NAMALWA (cell line): ENCODE measurements around the gene COA7.
"Not testable (repeated sequence)": the region's sequence is repeated elsewhere in the genome, so short reads cannot be mapped to it uniquely, and the experiment has no call there.

Source experiments
- DNase-seq: peaks from one replicate; pipeline ENCODE4 v3.0.0-alpha.2; 2015; ENCODE audit warnings: low spot score

The COA7 gene

DNA sequence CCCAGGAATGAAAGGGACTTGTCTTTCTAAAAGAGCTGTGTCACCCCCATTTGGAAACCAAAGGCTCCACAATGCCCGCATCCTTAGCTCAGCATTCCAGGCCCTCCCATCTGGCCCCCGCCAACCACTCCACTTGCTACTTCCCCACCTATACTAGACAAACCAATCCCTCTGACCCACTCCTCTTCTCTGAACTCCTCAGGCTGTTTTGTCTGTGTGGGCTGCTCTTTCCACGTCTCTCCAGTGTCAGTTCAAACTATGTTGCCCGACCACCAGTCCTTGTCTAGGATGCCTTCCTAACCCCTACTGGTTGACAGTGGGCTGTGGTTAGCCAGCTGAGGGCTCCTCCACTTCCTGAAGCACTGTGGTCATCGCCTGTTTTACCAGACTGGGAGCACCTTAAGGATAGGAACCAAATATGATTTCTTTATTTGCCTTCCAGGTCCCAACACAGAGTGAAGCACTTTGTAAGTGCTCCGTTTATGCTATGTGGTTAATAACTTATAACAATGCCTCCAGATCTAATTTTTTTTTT is 8.1 kb upstream of the COA7 start:
- DNase-seq = no peak

DNA sequence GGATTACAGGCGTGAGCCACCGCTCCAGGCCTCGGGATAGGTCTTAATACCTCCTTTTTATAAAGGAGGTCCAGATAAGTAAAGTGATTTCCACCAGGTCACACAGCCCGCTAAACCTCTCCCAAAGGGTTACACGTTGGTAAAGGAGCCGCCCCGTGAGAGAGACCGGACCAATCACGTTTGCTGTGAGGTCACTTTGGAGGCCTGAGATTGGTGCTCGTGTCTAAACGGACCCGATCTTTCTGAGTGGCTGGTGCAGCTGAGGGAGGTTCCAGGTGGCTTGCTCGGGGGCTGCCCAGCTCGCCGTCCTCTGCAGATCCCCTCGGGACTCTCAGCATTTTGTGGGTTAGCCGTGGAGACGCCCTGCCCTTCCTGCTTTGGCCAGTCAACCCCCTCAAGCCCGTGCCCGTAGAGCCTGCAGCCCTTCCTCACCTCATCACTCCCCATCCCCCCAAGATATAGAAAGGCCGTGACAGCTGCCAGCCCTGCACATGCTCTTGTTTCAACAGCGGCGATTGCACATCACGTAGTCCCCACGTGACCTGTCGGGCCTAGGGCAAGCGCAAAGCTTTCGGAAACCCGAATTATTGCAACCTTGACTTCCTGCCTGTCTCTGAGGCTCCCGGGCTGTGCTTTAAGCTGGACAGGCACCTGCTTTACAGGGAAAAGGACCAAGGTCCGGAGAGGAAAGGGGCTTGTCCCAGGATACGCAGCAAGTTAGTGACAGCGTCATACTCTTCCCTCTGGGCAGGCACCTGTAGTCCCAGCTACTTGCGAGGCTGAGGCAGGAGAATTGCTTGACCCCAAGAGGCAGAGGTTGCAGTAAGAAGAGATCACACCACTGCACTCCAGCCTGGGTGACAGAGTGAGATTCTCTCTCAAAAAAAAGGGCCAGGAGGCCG is 5.0 kb upstream of the COA7 start:
- DNase-seq = peak; percentile 97

DNA sequence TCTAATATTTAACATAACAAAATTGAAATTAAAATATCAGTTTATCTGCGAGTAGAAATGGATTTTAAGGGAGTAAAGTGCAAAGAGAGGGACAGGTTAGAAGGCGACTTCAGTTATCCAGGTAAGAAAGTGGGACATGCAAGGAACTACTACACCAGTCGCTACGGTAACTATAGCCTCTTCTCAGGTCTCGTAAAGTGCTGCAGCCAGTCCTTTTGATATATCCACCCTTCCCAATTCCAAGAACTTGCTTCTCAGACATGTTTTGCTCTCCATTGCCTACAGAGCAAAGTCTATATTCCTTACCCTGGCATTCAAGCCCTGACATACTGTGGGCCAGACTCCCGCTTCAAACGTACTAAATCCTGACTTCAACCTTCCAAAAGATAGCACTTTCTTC is 2.5 kb downstream of the COA7 start:
- DNase-seq = no peak

DNA sequence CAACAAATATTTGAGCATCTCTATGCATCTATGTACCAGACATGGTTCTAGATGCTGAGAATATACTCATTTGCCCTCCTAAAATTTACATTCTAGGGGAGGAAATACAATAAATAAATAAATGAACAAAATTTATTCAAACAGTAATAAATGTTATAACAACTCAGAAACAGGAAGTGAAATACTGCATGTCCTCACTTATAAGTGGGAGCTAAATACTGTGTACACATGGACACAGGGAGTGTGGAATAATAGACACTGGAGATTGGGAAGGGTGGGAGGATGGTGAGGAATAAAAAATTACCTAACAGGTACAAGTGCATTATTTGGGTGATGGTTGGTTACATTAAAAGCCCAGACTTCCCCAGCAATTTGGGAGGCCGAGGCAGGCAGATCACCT is 4.3 kb downstream of the COA7 start:
- no peak for DNase-seq

DNA sequence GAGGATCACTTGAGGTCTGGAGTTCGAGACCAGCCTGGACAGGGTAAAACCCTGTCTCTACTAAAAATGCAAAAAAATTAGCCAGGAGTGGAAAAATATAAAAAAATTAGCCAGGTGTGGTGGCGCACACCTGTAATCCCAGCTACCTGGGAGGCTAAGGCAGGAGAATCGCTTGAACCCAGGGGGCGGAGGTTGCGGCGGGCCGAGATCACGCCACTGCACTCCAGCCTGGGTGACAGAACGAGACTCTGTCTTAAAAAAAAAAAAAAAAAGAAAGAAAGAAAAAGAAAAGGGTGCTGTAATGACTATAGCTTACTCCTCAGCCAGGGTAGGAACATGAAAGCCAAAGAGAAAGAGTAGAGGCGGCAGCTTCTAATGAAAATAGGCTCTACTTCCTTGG is 4.8 kb downstream of the COA7 start:
- not testable (repeated sequence) for DNase-seq

DNA sequence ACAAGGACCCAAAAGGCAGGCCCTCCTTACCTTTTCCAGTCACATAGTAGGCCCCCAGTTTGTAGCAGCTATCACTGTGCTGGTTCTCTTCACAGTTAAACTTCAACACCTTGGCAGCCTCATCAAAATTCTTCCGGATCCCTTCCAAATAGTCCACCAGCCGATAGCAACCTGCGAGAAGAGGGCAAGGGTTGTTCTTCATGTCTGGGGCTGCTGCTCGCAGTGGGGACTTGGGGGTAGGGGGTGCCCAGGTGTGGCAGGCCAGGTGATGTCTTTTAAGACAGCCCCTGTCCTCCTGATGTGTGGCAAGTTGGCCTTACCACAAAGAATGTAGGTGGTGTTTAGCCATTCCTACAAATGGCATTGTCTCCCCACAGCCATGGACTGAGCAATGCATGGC is 5.5 kb downstream of the COA7 start:
- no peak for DNase-seq

DNA sequence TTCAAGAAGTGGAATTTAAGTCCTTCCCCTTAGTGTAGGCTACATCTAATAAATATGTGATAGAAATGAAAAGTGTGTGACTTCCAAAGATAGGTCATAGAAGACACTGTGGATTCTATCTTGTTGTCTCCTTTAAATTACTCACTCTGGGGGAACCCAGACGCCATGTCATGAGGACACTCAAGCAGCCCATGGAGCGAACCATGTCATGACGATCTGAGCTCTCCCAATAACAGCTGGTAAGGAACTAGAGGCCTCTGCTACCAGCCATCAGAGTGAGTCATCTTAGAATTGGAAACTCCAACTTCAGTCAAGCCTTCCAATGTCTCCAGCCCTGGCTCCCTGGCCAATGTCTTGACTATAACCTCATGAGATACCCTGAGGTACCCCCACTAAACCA is 6.3 kb downstream of the COA7 start:
- DNase-seq = no peak

DNA sequence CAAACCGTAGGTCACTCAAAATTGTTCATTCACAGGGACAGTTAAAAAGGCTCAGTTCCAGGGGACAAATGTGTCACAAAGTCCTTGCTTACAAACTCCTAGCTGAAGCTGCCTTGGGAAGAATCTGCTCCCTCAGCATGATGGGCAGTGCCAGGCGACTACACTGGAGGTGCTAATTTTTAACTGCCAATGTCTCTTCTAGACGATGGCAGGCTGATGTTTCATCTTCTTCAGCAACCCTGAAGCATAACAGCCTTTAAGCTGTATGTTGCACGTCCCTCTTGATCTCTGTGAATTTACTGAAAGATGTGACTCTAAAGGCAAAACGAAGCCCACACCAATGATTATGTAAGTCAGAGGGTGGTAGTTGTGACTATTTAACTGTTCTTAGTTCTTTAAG is 11.3 kb downstream of the COA7 start:
- DNase-seq = no peak

DNA sequence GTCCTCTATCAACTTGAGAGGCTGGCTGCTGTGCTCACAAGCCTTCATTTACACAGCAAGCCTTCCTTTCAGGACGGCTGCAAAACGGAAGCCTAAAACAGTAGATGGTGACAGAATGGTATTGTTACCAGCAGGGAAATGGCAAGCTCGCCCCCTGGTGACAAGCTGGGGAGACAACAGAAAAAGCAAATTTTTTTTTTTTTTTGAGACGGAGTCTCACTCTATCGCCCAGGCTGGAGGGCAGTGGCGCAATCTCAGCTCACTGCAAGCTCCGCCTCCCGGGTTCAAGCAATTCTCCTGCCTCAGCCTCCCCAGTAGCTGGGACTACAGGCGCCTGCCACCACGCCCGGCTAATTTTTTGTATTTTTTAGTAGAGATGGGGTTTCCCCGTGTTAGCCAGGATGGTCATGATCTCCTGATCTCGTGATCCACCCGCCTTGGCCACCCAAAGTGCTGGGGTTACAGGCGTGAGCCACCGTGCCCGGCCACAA is 11.8 kb downstream of the COA7 start:
- DNase-seq = peak; percentile 84

DNA sequence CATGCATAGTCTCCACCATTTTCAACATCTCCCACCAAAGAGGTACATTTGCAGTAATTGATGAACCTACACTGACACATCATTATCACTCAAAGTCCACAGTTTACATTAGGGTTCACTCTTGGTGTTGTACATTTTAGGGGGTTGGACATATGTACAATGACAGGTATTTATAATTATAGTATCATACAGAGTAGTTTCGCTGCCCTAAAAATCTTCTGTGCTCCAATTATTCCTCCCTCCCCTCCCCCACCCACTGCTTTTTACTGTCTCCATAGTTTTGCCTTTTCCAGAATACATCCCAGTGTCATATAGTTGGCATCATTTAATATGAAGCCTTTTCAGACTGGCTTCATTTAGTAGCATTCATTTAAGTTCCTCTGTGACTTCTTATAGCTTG is 13.6 kb downstream of the COA7 start:
- no peak for DNase-seq

DNA sequence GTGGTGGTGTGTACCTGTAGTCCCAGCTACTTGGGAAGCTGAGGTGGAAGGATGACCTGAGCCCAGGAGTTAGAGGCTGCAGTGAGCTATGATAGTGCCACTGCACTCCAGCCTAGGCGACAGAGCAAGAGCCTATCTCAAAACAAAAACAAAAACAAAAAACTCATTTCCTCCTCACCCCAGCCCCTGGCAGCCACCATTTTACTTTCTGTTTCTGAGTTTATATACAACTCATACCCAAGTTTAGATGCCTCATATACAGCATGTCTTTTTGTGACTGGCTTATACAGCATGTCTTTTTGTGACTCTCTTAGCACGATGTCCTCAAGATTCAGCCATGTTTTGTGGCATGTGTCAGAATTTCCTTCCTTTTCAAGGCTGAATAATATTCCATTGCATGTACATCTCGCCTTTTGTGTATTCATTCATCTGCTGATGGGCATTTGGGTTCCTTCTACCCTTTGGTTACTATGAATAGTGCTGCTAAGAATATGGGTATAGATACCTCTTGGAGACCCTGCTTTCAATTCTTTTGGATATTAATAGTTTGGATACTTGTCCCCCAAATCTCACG is 14.7 kb downstream of the COA7 start:
- DNase-seq = no peak

DNA sequence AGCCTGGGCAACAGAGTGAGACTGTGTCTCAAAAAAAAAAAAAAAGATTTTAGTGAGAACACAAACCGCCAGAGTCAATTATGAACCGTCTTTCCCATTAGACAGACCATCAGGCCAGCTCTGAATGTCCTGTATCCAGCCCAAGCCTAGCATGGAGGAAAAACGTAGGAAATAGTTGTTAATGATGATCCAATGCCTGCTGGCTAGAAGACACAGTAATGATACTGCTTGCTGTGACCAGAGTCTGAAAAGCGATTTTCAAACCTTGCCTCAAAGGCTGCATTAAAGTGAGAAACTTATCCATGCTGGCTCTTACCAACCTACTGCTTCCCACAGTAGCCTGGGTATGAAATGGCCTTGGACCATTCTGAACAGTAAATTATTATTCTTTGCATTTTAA is 17.0 kb downstream of the COA7 start:
- DNase-seq = no peak

DNA sequence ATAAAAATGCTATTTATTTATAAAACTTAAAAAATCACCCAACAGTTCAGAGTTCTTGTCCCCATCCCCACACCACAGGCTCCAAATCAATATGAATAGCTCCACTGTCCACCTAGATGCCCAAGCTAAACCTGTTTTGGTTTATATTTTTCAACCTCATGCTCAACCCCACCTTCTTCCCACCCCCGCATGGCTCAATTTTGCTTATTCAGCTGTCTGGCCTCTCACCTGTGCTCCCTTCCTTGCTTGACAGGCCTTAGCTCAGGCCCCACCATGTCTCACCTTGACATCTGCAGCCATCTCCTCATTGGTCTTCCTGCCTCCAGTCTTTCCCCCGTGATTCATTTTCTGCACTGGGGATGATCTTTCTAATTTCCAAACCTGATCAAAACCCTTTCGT is 17.8 kb downstream of the COA7 start:
- no peak for DNase-seq

DNA sequence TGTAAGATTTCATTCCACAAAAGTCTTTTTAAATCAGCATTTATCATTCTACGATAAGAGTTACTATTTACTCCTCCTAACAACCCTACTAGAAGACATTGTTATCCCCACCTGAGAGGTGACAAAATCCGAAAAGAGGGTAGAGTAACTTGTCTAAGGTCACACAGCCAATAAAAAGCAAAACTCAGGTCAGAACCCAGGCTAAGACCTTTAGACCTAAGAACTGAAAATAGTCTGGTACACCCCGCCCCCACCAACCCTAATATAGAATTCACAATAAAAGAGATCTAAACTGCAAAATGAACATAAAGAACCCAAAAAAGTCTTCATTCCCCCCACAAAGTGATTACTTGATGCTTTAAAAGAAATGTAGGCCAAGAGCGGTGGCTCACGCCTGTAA is 18.6 kb downstream of the COA7 start:
- no peak for DNase-seq

DNA sequence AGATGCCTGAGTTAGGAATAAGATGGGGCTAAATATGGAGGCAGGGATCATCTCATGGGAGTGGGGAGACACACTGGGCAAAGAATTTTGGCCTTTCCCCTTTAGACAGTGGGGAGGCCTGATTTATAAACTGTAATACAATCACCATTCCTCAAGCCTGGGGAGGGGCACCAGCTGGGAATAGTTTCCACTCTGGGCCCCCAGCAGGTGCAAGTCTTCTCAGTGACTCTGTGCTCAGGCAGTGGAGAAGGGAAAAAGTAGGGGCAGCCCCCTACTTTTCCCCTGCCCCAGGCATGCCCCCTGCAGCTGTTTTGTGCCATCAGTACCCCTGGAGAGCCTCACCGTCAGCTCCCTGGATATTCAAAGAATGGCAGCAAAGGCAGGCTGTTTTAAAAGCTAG is 19.1 kb downstream of the COA7 start:
- DNase-seq = no peak

DNA sequence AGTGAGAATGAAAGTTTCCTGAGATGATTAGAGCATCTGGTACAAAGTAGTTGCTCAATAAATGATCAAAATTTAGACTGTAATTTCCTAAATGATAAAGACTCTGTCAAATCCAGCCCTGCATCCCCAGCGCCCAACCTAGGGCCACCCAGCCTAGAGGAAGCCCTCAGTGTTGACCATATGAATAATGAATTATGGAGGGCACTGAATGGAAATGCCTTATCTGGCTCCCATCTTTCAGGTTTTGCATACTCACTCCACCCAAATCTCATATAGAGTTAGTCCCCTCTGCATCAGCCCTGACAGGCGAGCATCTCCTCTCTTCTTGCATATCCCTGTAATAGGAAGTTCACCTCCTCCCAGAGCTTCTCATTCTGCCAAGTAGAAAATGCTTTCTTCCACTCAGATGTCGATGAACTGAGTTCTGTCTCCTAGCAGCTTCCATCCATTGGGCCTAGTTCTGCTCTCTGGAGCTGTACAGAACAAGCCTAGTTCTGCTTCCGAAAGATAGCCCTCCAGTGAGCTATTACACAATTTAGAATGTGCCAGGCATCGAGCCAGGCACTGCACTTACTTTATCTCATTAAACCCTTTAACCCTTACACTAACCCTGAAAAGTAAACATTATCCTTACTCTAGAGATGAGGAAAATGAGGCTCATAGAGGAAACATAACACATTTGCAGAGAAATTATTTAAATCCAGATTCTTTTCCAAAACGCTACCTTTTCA is 20.9 kb downstream of the COA7 start:
- no peak for DNase-seq

DNA sequence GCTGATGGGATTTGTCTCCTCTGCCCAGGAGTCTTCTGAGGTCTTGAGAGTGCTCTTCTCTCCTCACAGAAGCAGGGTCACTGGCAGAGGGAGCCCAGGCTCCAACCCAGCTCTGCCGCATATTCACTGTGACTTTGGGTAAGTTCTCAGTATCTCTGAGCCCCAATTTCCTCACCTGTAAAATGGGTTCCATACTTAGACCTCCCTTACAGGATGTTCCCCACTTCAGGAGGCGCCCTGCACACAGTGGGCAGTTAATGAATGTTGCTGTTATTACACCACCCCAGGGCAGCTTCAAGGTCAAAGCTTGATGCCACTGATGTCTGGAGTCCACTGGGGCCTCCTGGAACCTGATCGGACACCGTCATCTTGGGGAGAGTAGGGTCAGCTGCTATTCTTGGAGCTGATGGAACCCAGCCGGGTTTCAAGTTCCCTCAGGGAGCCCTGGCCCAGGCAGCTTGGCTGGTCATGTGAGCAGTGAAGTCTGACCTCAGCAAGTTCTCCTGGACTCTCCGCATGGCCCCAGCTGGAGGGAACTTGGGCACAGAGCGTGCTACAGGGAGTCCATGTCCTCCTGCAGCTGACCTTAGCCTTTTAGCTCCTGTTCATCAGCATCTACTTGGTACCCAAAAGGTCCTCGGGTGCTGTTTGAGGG is 21.8 kb downstream of the COA7 start:
- no peak for DNase-seq

DNA sequence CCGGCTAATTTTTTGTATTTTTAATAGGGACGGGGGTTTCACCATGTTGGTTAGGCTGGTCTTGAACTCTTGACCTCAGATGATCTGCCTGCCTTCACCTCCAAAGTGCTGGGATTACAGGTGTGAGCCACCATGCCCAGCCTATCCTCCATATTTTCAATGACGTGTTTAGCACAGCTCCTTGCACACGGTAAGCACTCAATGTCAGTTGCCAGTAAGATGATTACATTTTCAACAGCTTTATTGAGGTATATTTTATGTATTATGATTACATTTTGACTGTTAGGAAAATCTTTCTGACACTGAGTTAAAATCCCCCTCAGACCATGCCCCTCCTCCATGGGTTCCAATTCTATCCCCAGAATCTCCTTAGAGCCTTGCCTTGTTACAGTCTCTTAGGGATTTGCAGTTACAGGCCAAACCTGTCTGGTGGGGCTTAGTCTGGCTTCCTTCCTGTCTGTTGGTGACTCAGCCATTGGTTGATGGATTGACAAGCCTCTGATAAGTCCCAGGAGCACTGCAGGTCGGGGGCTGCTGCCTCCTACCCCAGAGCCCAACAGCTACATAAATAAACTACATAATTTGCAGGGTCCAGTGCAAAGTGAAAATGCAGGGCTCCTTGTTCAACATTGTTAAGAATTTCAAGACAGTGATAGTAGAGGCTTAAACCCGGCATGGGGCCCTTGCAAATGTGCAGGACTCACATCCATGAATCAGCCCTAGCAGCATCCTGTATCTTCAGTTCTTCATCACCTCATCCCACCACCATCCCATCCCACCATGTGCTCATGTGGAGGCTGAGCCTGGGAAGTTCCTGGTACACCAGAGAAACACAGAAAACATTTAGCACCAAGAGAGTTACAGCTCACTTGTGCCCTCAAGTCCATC is 23.4 kb downstream of the COA7 start:
- no peak for DNase-seq

DNA sequence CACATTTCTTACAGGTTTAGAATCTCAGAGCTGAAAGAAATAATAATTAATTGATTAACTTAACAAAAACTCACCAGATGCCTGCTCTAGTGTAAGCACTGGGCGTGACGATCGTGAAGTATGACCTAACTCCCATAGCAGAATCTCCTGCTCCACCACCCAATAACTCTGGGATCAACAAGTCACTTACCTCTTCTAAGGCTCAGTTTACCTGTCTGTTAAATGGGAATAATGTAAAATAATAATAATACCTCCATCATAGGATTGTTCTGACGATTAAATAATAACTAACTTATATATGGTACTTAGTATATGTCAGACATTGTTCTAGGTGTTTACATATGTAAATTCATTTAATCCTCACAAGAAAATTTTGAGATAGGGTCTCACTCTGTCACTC is 24.6 kb downstream of the COA7 start:
- no peak for DNase-seq

DNA sequence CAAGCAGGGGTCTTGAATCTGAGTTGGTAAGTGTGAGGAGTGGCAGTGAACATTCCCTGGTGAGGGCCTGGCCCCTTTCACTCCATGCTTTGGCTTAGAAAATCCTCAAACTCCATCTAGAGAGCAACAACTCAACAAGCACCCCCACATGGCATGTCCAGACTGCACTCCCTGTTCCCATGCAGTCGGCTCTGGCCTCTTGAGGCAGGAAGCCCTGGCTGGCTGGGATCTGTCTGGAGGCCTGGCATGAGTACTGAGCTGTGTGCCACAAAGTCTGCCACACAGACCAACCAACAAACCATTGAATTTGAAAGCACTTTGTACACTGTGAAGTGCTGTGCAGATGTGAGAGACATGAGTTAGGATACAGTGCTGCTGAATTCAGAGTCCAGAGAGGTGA is 25.2 kb downstream of the COA7 start:
- no peak for DNase-seq

DNA sequence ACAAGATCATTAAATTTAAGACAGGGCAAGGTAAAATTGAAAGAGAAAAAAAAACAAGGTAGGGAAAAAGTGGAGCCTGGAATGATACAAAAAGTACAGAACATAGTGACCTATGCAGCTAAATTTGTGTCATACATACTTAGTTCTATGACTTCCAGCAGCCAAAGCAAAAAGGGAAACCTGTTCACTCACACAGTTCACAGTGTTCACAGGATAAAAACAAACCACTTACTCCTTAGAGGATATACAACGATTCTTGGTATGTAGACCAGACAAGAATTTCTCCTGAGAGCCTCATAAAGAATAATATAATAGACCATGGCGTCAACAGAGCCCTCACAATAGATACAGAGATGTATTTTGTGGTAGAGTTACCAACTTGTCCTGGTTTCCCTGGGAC is 27.5 kb downstream of the COA7 start:
- DNase-seq = no peak
